Aorta (tissue), 5 donors: ENCODE measurements around the gene NRSN1. TPM values are rescaled to one million over a fixed set of nuclear protein-coding genes. Genes with fewer than 3 reads are reported as not detected.

Experiments used
- ATAC-seq: fragments of 200-7000 bp; cut with Tn5 transposase; one replicate; pipeline ENCODE4 v1.9.1; 2022; ENCODE audit warnings: moderate library complexity; ENCODE audit not compliant: low FRiP score
- DNase-seq, 2 donors: peaks; one replicate each; pipeline ENCODE4 v3.0.0-alpha.2; 2020
- H3K27ac ChIP-seq, 2 donors: one replicate each; pipeline ENCODE4 v1.5.1; 2013; ENCODE audit warnings: low read length in 2 of 2, mild to moderate bottlenecking in 2 of 2, moderate library complexity in 2 of 2, control low read depth in 1 of 2, inconsistent platforms in 1 of 2, low read depth in 1 of 2
- H3K27me3 ChIP-seq, 2 donors: one replicate each; pipeline ENCODE4 v1.6.1; 2013; ENCODE audit warnings: control low read depth in 1 of 2, low read length in 1 of 2, mild to moderate bottlenecking in 1 of 2, moderate library complexity in 1 of 2; ENCODE audit not compliant: insufficient read depth in 2 of 2, control insufficient read depth in 1 of 2
- H3K36me3 ChIP-seq, 2 donors: one replicate each; pipeline ENCODE4 v1.6.1; 2013; ENCODE audit warnings: control low read depth in 1 of 2, low read length in 1 of 2, mild to moderate bottlenecking in 1 of 2; ENCODE audit not compliant: insufficient read depth in 2 of 2, control insufficient read depth in 1 of 2
- H3K4me1 ChIP-seq, 2 donors: one replicate each; pipeline ENCODE4 v1.6.1; 2013; ENCODE audit warnings: low read length in 2 of 2, control low read depth in 1 of 2, mild to moderate bottlenecking in 1 of 2, moderate library complexity in 1 of 2; ENCODE audit not compliant: insufficient read depth in 2 of 2, control insufficient read depth in 1 of 2
- H3K4me3 ChIP-seq, 2 donors: one replicate each; pipeline ENCODE4 v1.5.1; 2013; ENCODE audit warnings: low read length in 2 of 2, control low read depth in 1 of 2, mild to moderate bottlenecking in 1 of 2
- H3K9me3 ChIP-seq: one replicate; pipeline ENCODE4 v1.6.1; 2013; ENCODE audit warnings: mild to moderate bottlenecking, low read length; ENCODE audit not compliant: control insufficient read depth
- WGBS, 2 donors: extraction: QIAGEN DNeasy Blood & Tissue Kit; methylation state at CpG; one replicate each; pipeline ENCODE4 v1.1.7; 2013; 5-methylcytosine and 5-hydroxymethylcytosine counted together
- intact Hi-C, 2 donors: fragments of 100-400 bp; cut with DNase I; formaldehyde crosslinking; loops; one replicate each; pipeline versions ENCODE4 v1.14.2 to v1.15.0; 2022
- long read RNA-seq, 2 donors: library from polyadenylated mRNA; unstranded; transcript quantifications; one replicate each; pipeline ENCODE4 v2.0.0, GENCODE V29; 2020 to 2021
- polyA plus RNA-seq, 2 donors: library from polyadenylated mRNA; stranded (reverse); fragments of 200-250 nt; gene quantifications; one replicate each; pipeline ENCODE4 v1.2.3, GENCODE V29; 2013
- total RNA-seq, 2 donors: library from RNA; stranded (reverse); fragmentation: NEBNext Ultra II Directional; extraction: Animal tissue kit (Norgen Biotek cat#: 25700); gene quantifications; one replicate each; pipeline ENCODE4 v1.2.1, GENCODE V29; 2021
- donor health status: healthy with polysubstance abuse.
- donor health status: Bipolar disorder and iron deficiency.
- donor health status: DM: no; HTN: no; CAD: no.
- donor health status: DM: no; HTN: no; CAD: no.
- donor health status: DM: yes; HTN: yes; CAD: no.

The NRSN1 gene, protein sequence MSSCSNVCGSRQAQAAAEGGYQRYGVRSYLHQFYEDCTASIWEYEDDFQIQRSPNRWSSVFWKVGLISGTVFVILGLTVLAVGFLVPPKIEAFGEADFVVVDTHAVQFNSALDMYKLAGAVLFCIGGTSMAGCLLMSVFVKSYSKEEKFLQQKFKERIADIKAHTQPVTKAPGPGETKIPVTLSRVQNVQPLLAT
- not detected for total RNA-seq
- not detected for polyA plus RNA-seq
- long read RNA-seq, donor 1, result 0 reads
- long read RNA-seq, donor 2, result 0 reads

DNA sequence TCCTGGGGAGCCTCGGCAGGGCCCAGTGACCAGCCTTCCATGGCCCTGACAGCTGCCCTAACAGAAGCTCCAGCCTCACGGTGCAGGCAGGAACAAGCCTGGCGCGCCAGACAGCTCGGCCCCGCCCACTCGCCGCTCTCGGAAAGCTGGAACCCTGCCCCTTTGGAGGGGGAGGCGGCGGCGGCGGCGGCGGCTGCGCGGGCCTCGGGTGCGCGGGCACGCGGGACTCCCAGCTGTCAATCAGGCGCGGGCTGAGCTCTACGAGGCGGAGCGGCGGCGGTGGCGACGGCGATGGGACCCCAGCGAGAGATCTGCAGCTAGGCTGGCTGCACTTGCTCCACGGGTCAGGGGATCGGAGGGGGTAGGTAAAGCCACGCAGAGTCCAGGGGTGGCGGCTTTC, at the start of gene NRSN1:
Gene NRSN1, plus strand, starts transcription at position 236 of the 400 bp plus-strand sequence. CDS start 8,113 bp downstream, outside the sequence.
- 1 to 2% methylated on average over 34 to 37 of the region's 37 CpGs for WGBS, 2 donors
- Histone ChIP-seq H3K9me3 (no peaks in the 10 kb centered on the region), H3K4me1 (no peaks in the 10 kb centered on the region), H3K4me3 (no peak within 1 kb of the TSS), H3K27ac (no peak within 1 kb of the TSS), H3K36me3 (no peaks in the 10 kb centered on the region), H3K27me3 (no peaks in the 10 kb centered on the region)
- ATAC-seq (no peak), DNase-seq (peak in 1 of 2 donors; percentile 65)
- intact Hi-C loops, result no loop called here

DNA sequence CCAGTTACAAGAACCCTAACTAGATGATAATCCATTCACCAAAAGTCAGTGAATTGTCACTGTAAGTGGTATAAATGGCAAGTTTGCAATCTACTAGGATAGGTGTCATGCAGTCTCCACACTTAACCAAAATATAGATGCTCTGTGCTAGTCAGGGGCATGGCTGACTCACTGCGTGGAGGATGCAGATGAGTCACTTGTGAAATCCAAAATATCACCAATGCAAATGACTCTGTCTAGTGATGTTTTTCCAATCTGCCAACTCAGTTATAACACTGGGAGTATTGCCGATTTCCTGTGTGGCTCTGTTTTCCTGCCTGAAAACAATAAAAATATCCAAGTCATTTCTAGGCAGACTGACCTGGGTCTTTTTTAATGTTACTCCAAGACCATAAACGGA, 47.8 kb upstream of the NRSN1 start:
- DNase-seq (no peak), ATAC-seq (no peak)
- H3K4me3 ChIP-seq, result no peak overlapping the region
- no peaks in the 10 kb centered on the region for H3K27me3 ChIP-seq
- WGBS, 2 donors, result 52 to 55% methylated on average over 3 of the region's 3 CpGs
- no peaks in the 10 kb centered on the region for H3K9me3 ChIP-seq
- H3K27ac ChIP-seq, result no peak overlapping the region
- intact Hi-C loops, result no loop called here
- H3K4me1 ChIP-seq, result no peaks in the 10 kb centered on the region
- no peaks in the 10 kb centered on the region for H3K36me3 ChIP-seq

DNA sequence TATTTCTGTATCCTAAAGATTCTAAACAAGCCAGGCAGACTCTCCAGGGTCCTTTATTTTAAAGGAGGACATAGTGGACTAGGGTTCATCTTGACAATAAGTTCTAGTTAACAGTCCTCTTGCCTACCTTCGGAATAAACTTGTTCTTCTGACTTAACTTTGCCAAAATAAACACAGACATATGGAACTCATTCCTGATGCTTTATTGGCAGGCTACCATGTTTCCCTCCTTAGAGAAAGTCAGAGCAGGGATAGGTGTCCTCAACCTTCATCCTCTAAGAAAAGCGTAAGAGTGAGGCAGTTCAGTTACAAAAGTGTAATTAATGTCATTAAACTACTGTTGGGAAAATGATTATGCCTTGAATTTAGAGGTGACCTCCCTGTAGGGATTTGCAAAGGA, 46.9 kb upstream of the NRSN1 start:
- ATAC-seq (no peak), DNase-seq (no peak)
- no peak overlapping the region for H3K4me3 ChIP-seq
- H3K36me3 ChIP-seq, result no peaks in the 10 kb centered on the region
- no peaks in the 10 kb centered on the region for H3K9me3 ChIP-seq
- H3K27me3 ChIP-seq, result no peaks in the 10 kb centered on the region
- 72 to 78% methylated on average over 2 of the region's 2 CpGs for WGBS, 2 donors
- intact Hi-C loops, result no loop called here
- no peaks in the 10 kb centered on the region for H3K4me1 ChIP-seq
- no peak overlapping the region for H3K27ac ChIP-seq

DNA sequence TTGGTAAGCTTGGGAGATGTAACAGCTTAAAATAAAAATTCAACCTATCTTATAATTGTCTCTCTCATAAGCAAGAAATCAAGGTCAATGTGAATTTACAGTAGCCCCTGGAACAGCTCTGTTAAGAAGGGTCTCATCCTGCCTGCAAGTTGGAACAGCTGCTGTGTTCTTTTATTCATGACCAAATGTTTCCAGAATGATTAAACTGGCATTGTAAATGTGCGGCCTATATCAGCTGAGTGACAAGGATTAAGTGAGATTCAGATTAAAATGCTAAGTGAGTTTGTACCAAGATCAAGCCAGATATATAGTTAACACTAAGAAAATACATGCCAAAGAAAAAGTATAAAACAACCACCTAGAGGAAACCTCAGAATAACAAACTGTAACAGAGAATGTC, 45.3 kb upstream of the NRSN1 start:
- no peaks in the 10 kb centered on the region for H3K4me1 ChIP-seq
- no peaks in the 10 kb centered on the region for H3K27me3 ChIP-seq
- H3K36me3 ChIP-seq, result no peaks in the 10 kb centered on the region
- H3K9me3 ChIP-seq, result no peaks in the 10 kb centered on the region
- no peak overlapping the region for H3K4me3 ChIP-seq
- ATAC-seq (no peak), DNase-seq (no peak)
- intact Hi-C loops, result no loop called here
- H3K27ac ChIP-seq, result no peak overlapping the region
- 20 to 24% methylated on average over 1 of the region's 1 CpG for WGBS, 2 donors

DNA sequence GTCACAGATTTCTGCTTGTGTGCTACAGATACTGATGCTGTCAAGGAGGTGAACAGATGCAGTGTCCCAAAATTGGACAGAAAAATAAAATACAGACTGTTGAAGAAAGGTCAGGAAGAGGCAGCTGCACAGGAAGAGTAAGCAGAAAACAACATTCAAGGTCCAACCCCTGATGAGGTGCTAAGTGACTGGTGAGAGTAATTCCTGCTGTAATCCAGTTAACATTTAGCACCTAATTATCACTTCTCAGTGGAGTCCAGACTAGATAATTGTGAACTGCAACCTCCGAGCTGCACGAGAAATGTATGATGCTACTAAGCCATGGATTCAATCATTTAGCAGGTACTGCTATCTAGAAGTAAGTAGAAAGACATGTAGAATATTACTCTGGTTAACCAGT, 36.3 kb upstream of the NRSN1 start:
- H3K27me3 ChIP-seq, result no peaks in the 10 kb centered on the region
- H3K4me3 ChIP-seq, result no peak overlapping the region
- intact Hi-C loops, result no loop called here
- 57 to 63% methylated on average over 2 of the region's 2 CpGs for WGBS, 2 donors
- H3K36me3 ChIP-seq, result no peaks in the 10 kb centered on the region
- DNase-seq, result no peak
- H3K4me1 ChIP-seq, result no peaks in the 10 kb centered on the region
- no peaks in the 10 kb centered on the region for H3K9me3 ChIP-seq
- ATAC-seq, result no peak
- H3K27ac ChIP-seq, result no peak overlapping the region

DNA sequence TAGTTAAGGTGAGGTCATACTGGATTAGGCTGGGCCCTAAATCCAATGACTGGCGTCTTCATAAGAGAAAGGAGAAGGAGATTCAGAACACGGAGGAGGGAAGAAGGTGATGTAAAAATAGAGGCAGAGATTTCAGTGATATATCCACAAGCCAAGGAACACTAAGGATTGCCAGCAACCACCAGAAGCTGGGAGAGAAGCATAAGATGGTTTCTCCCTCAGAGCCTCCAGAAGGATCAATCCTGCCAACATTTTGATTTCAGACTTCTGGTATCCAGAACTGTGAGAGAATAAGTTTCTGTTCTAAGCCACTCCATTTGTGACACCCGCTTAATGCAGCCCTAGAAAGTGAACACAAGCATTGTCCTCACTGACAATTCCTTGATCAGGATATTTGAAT, 33.6 kb upstream of the NRSN1 start:
- 56 to 73% methylated on average over 3 of the region's 3 CpGs for WGBS, 2 donors
- Histone ChIP-seq H3K4me1 (no peaks in the 10 kb centered on the region), H3K27me3 (no peaks in the 10 kb centered on the region), H3K4me3 (no peak overlapping the region), H3K36me3 (no peaks in the 10 kb centered on the region), H3K27ac (no peak overlapping the region), H3K9me3 (no peaks in the 10 kb centered on the region)
- ATAC-seq (no peak), DNase-seq (no peak)
- intact Hi-C loops, result no loop called here

DNA sequence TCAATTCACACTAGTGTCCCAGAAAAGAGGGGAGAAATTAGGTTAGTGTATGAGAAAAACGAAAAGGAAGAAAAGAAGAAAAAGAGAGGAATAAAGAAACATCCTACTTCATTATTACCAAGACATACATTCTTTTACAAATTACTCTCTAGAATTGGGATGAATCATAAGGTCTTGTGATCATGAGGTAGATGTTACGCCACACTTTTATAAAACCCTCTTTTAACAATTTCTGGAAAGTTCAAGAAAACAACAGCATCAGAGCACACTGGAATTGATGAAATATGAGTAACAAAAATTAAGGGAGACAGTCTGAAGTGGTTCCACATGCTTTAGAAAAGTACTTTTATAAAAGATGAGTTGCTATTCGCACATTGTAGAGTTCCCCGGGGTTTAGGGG, 32.6 kb upstream of the NRSN1 start:
- Histone ChIP-seq H3K4me1 (no peaks in the 10 kb centered on the region), H3K27ac (no peak overlapping the region), H3K9me3 (no peaks in the 10 kb centered on the region), H3K4me3 (no peak overlapping the region), H3K36me3 (no peaks in the 10 kb centered on the region), H3K27me3 (no peaks in the 10 kb centered on the region)
- 77 to 85% methylated on average over 4 of the region's 4 CpGs for WGBS, 2 donors
- intact Hi-C loops, result no loop called here
- DNase-seq (no peak), ATAC-seq (no peak)

DNA sequence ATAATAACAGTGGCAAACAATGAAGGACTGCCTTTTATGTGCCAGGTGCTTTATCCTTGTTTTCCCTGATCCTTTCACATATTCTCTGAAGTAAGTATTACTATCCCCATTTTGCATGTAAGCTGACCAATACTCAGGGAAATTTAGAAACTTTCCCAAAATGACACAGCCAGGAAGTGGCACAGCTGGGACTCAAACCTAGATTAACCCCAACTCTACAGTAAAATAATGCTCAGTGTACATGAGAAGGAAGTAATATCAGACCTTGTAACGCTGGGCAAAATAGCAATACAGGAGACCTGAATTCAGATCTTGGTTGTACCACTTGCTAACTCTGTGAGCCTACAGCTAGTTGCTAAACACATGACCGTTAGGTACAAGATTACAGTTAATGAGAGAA, 26.8 kb upstream of the NRSN1 start:
- 52 to 67% methylated on average over 2 of the region's 2 CpGs for WGBS, 2 donors
- Histone ChIP-seq H3K27me3 (no peaks in the 10 kb centered on the region), H3K9me3 (no peaks in the 10 kb centered on the region), H3K36me3 (no peaks in the 10 kb centered on the region), H3K4me1 (no peaks in the 10 kb centered on the region), H3K4me3 (no peak overlapping the region), H3K27ac (no peak overlapping the region)
- DNase-seq (no peak), ATAC-seq (no peak)
- intact Hi-C loops, result no loop called here

DNA sequence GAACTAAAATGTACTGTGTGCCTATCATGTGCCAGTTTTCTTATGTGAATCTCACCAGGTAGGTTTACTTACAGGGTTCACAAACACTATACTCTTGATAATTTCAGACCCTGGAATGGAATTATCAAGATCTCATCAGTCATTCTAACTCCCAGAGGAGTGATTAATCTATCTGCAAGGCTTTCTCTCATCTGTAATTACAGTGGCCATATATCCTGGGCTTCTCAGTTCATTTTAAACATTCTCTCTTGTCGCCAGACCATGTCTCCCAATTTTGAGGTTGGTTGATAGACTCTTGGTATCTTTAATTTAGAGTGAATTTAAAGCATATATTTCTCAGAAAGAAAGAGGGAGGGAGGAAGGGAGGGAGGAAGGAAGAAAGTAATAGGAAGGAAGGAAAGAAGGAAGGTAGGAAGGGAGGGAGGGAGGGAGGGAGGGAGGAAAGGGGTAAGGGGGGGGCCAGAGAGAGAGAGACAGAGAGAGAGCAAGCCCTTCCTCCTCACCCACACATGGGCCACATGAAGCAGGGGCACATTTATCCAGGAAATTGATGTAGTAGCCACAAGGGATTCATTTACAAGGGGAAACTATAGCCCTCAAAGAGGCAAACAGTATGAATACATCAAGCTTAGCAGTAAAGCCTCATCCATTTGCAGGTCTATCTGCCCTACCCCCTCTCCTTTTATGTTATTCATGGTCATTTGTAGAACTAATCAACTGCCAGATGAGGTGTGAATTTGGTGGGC, 25.8 kb upstream of the NRSN1 start:
- DNase-seq (no peak), ATAC-seq (no peak)
- Histone ChIP-seq H3K9me3 (no peaks in the 10 kb centered on the region), H3K27me3 (no peaks in the 10 kb centered on the region), H3K4me1 (no peaks in the 10 kb centered on the region), H3K4me3 (no peak overlapping the region), H3K27ac (no peak overlapping the region), H3K36me3 (no peaks in the 10 kb centered on the region)
- intact Hi-C loops, result no loop called here
- WGBS, 2 donors, result 29 to 42% methylated on average over 1 of the region's 1 CpG
